Glutamatergic neuron (in vitro differentiated cells): ENCODE measurements around the gene TMPRSS15. TPM values are rescaled to one million over a fixed set of nuclear protein-coding genes. Genes with fewer than 3 reads are reported as not detected.

ENCODE experiments used
- DNase-seq: peaks from one replicate; pipeline ENCODE4 v3.0.0; 2022
- H3K27ac Mint-ChIP-seq: one replicate; pipeline ENCODE4 v1.8.0; 2020; ENCODE audit warnings: mild to moderate bottlenecking, mixed read lengths, inconsistent platforms; ENCODE audit not compliant: unreplicated experiment
- H3K27me3 Mint-ChIP-seq: one replicate; pipeline ENCODE4 v1.8.0; 2020; ENCODE audit warnings: mild to moderate bottlenecking, moderate library complexity, mixed read lengths, inconsistent platforms; ENCODE audit not compliant: unreplicated experiment
- H3K36me3 Mint-ChIP-seq: one replicate; pipeline ENCODE4 v1.8.0; 2020; ENCODE audit warnings: mild to moderate bottlenecking, mixed read lengths, inconsistent platforms; ENCODE audit not compliant: unreplicated experiment
- H3K4me1 Mint-ChIP-seq: one replicate; pipeline ENCODE4 v1.8.0; 2020; ENCODE audit warnings: mild to moderate bottlenecking, low read depth, mixed read lengths, inconsistent platforms; ENCODE audit not compliant: unreplicated experiment
- H3K4me3 Mint-ChIP-seq: one replicate; pipeline ENCODE4 v1.8.0; 2020; ENCODE audit warnings: mild to moderate bottlenecking, mixed read lengths, inconsistent platforms; ENCODE audit not compliant: unreplicated experiment
- H3K9me3 Mint-ChIP-seq: one replicate; pipeline ENCODE4 v1.8.0; 2020; ENCODE audit warnings: mild to moderate bottlenecking, moderate library complexity, mixed read lengths, inconsistent platforms; ENCODE audit not compliant: unreplicated experiment
- total RNA-seq: library from RNA; stranded (reverse); fragmentation: NEBNext Ultra II Directional; extraction: Animal tissue kit (Norgen Biotek cat#: 25700); gene quantifications from one replicate; pipeline ENCODE4 v1.2.1, GENCODE V29; 2021; ENCODE audit not compliant: unreplicated experiment
- TF ChIP-seq, protein P1 (sequence below): fragments of 200-600 bp; sonication (generic); IDR thresholded peaks from one replicate; pipeline ENCODE4 v1.5.0; 2021; ENCODE audit not compliant: partially characterized antibody, unreplicated experiment

TMPRSS15 gene
- total RNA-seq, 1 donor from 2014 or later = not detected

DNA sequence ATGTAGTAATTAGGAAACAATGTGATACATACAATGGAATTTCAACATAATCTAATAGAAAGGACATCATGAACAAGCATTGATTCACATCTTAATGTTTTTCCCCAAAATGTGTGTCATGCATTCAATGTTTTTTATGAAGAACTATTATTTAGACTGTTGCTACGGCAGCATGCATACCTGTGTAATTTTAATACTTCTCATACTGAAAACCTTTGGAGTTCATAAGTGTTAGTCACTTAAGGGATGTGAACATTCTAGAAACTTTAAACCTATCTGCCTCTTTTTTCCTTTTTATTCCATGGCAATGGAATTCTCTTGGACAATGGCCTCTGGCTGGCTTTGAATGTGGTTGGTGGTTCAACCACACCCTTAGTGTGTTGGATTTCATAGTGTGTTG, 48.6 kb downstream of the TMPRSS15 start:
- H3K4me1 Mint-ChIP-seq = no peaks in the 10 kb centered on the region
- no peak overlapping the region for H3K27ac Mint-ChIP-seq
- no peaks in the 10 kb centered on the region for H3K9me3 Mint-ChIP-seq
- H3K36me3 Mint-ChIP-seq = no peaks in the 10 kb centered on the region
- no peak for DNase-seq
- TF ChIP-seq, protein P1, sequence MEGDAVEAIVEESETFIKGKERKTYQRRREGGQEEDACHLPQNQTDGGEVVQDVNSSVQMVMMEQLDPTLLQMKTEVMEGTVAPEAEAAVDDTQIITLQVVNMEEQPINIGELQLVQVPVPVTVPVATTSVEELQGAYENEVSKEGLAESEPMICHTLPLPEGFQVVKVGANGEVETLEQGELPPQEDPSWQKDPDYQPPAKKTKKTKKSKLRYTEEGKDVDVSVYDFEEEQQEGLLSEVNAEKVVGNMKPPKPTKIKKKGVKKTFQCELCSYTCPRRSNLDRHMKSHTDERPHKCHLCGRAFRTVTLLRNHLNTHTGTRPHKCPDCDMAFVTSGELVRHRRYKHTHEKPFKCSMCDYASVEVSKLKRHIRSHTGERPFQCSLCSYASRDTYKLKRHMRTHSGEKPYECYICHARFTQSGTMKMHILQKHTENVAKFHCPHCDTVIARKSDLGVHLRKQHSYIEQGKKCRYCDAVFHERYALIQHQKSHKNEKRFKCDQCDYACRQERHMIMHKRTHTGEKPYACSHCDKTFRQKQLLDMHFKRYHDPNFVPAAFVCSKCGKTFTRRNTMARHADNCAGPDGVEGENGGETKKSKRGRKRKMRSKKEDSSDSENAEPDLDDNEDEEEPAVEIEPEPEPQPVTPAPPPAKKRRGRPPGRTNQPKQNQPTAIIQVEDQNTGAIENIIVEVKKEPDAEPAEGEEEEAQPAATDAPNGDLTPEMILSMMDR = no peak
- no peak overlapping the region for H3K4me3 Mint-ChIP-seq
- no peaks in the 10 kb centered on the region for H3K27me3 Mint-ChIP-seq

DNA sequence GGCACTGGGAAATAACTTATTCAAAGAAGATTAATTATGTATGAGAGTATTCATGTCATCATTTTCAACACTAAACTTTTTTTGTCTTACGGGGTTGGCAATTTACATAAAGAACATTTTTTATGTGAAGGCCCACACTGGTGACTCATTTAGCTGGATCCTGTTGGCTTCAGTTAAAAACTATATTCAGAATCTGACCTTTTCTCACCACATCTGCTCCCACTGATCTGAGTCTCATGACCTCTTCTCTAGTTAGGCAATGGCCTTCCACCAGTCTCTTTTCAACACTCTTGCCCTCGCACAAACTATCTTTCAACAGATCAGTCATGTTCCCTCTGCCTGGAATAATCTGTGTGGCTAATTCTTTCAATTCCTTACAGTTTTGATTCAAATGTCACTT, 53.4 kb downstream of the TMPRSS15 start:
- Mint-ChIP-seq H3K4me3 (no peak overlapping the region), H3K9me3 (no peaks in the 10 kb centered on the region), H3K4me1 (no peaks in the 10 kb centered on the region), H3K36me3 (no peaks in the 10 kb centered on the region), H3K27me3 (no peaks in the 10 kb centered on the region), H3K27ac (no peak overlapping the region)
- no peak for DNase-seq
- TF ChIP-seq, protein P1 = no peak

DNA sequence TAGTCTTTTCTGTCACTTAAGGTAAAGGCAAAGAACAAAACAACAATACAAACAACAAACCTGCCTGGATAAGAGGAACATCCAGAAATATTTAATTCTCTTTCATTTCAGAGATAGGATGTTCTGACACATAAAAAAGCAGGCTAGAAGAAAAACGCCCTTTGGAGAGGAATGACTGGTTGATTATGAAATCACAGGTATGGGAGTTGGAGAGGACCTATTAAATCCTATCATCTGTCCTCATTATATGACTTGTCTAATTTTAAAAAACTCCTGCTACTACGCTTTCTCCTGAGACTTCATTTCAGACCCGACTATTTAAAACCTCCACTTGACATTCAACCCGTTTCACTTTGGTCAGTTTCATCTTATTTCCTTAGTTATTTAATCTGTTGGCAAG, 54.1 kb downstream of the TMPRSS15 start:
- H3K4me3 Mint-ChIP-seq = no peak overlapping the region
- H3K27me3 Mint-ChIP-seq = no peaks in the 10 kb centered on the region
- no peaks in the 10 kb centered on the region for H3K9me3 Mint-ChIP-seq
- H3K27ac Mint-ChIP-seq = no peak overlapping the region
- TF ChIP-seq, protein P1 = no peak
- no peak for DNase-seq
- no peaks in the 10 kb centered on the region for H3K36me3 Mint-ChIP-seq
- H3K4me1 Mint-ChIP-seq = no peaks in the 10 kb centered on the region

DNA sequence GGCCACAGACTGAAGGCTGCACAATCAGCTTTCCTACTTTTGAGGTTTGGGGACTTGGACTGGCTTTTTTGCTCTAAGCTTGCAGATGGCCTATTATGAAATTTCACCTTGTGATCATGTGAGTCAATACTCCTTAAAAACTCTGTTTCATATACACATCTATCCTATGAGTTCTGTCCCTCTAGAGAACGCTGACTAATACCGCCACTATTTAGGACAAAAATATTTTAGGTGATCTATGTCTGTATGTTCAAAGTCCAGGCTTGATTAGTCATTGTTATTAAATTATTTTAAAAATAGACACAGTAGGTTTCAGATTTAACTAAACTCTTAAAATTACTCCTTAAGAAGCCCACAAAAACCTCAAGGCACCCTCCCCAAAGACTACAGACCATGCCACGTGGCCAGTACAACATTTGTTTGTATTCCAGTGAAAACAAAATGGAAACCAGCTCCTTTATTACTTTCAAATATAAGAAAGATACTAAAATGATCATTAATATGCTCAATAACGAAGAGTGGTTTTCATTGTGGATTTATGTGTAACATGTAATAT, 63.1 kb downstream of the TMPRSS15 start:
- no peak overlapping the region for H3K27ac Mint-ChIP-seq
- TF ChIP-seq, protein P1 = no peak
- no peaks in the 10 kb centered on the region for H3K4me1 Mint-ChIP-seq
- no peak overlapping the region for H3K4me3 Mint-ChIP-seq
- no peaks in the 10 kb centered on the region for H3K9me3 Mint-ChIP-seq
- H3K27me3 Mint-ChIP-seq = no peaks in the 10 kb centered on the region
- H3K36me3 Mint-ChIP-seq = no peaks in the 10 kb centered on the region
- DNase-seq = no peak

DNA sequence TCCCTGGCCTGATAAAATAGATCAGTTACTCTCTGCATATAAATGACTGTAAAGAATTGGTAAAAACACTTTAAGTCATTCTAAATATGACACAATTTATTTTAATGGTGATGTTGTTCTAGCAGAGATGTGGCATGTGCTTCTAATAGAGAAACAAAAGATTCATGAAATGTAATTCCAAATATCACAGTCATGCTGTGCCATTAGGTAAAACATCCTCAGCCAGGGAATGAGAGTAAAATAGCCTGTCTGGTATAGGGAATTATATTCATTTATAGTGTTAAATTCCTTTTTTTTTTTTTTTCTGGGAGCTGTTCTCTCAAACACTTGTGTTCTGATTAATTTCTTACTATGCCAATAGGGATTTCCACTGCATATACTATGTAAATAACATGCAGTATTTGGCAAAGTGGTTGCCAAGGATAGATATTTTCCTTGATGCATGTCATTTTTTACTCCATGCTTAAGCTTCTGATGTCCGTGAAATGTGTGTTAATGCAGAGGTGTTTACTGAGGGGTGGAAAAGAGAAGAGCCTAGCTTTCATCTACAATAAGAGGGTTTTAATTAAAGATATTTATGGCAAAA, 67.8 kb downstream of the TMPRSS15 start:
- Mint-ChIP-seq H3K27me3 (no peaks in the 10 kb centered on the region), H3K9me3 (no peaks in the 10 kb centered on the region), H3K4me3 (no peak overlapping the region), H3K36me3 (no peaks in the 10 kb centered on the region), H3K27ac (no peak overlapping the region), H3K4me1 (no peaks in the 10 kb centered on the region)
- no peak for DNase-seq
- TF ChIP-seq, protein P1 = no peak
